Gastroesophageal sphincter (tissue), 4 donors: ENCODE results near the gene RIMBP2. TPM values are rescaled to one million over a fixed set of nuclear protein-coding genes. Genes with fewer than 3 reads are reported as not detected.

Experiments
- ATAC-seq: fragments of 150-250 bp; one replicate; pipeline ENCODE4 v1.9.1; 2016; ENCODE audit warnings: mild to moderate bottlenecking, moderate library complexity
- H3K27ac ChIP-seq, 4 donors: fragments of 200-600 bp; sonication (generic) in 3 of 4; 1 replicate in 3 of 4; 2 replicates in 1 of 4; pipeline ENCODE4 v1.5.1; 2016 to 2019
- H3K27me3 ChIP-seq: fragments of 200-600 bp; sonication (generic); one replicate; pipeline ENCODE4 v1.5.1; 2019
- H3K36me3 ChIP-seq, 2 donors: fragments of 200-600 bp; sonication (generic); one replicate each; pipeline ENCODE4 v1.5.1; 2019; ENCODE audit warnings: control low read depth in 1 of 2
- H3K4me1 ChIP-seq, 3 donors: fragments of 200-600 bp; sonication (generic); 1 replicate in 2 of 3; 2 replicates in 1 of 3; pipeline ENCODE4 v1.5.1; 2016 to 2019; ENCODE audit warnings: control low read depth in 2 of 3
- H3K4me3 ChIP-seq, 2 donors: fragments of 200-600 bp; sonication (generic); one replicate each; pipeline ENCODE4 v1.5.1; 2019; ENCODE audit warnings: mild to moderate bottlenecking in 1 of 2, moderate library complexity in 1 of 2
- H3K9me3 ChIP-seq, 3 donors: fragments of 200-600 bp; sonication (generic); one replicate each; pipeline ENCODE4 v1.5.1; 2017 to 2019; ENCODE audit warnings: control low read depth in 2 of 3
- EP300 ChIP-seq: sonication (generic); formaldehyde crosslinking; IDR thresholded peaks from one replicate; pipeline ENCODE4 v1.6.1; 2017; ENCODE audit warnings: antibody characterized with exemption, mild to moderate bottlenecking
- POLR2A ChIP-seq, 2 donors: fragments of 450-650 bp; IDR thresholded peaks; one replicate each; pipeline ENCODE4 v1.6.1; 2017; ENCODE audit warnings: antibody characterized with exemption in 2 of 2, mild to moderate bottlenecking in 2 of 2, moderate library complexity in 1 of 2
- POLR2AphosphoS5 ChIP-seq: sonication (generic); formaldehyde crosslinking; IDR thresholded peaks from one replicate; pipeline ENCODE4 v1.6.1; 2017; ENCODE audit warnings: antibody characterized with exemption
- WGBS, 2 donors: methylation state at CpG; one replicate each; pipeline ENCODE4 v1.1.5; 2018; ENCODE audit warnings: low coverage in 1 of 2; 5-methylcytosine and 5-hydroxymethylcytosine counted together
- total RNA-seq, 4 donors: library from RNA; depleted of rRNA; stranded (reverse); fragments of >200 nt; gene quantifications; one replicate each; pipeline ENCODE4 v1.1.0, GENCODE V29; 2016
- TF ChIP-seq, protein P1 (sequence below), 4 experiments: fragments of 200-600 bp in 2 of 4; fragments of 450-650 bp in 2 of 4; sonication (generic) in 1 of 4; IDR thresholded peaks; one replicate each; pipeline ENCODE4 v1.5.1; 2017 to 2019; ENCODE audit warnings: antibody characterized with exemption in 4 of 4, mild to moderate bottlenecking in 2 of 4, moderate library complexity in 2 of 4

Gene RIMBP2
- total RNA-seq, 4 donors from 2014 or later: 0.42 to 1.1 (median 0.60) TPM

DNA sequence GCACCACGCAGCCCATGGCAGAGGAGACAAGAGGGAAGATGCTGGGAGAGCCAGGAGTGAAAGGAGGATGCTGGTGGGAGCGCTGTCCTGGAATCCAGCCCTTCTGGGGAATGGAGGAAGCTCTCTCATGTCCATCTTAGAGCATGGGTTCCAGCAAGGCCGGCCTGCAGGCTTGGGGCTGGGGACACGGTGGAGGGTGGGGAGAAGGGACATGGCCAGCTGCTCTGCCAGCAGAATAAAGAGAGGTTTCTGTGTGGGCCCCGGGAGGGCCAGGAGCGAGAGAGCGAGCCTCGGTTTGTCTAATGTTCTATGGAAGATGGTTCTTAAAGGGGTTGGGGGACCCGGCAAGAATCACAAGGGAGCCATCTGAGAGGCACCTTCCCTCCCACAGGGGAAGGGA lies 60.2 kb downstream of the RIMBP2 start:
- Histone ChIP-seq H3K27me3 (peaks cover 14% of the 10 kb centered on the region), H3K9me3 (peaks cover 0 to 25% (median 0%) of the 10 kb centered on the region in 3 donors), H3K36me3 (no peaks in the 10 kb centered on the region), H3K4me1 (no peaks in the 10 kb centered on the region), H3K4me3 (no peak overlapping the region), H3K27ac (no peak overlapping the region)
- no peak for ATAC-seq
- TF ChIP-seq, protein P1, sequence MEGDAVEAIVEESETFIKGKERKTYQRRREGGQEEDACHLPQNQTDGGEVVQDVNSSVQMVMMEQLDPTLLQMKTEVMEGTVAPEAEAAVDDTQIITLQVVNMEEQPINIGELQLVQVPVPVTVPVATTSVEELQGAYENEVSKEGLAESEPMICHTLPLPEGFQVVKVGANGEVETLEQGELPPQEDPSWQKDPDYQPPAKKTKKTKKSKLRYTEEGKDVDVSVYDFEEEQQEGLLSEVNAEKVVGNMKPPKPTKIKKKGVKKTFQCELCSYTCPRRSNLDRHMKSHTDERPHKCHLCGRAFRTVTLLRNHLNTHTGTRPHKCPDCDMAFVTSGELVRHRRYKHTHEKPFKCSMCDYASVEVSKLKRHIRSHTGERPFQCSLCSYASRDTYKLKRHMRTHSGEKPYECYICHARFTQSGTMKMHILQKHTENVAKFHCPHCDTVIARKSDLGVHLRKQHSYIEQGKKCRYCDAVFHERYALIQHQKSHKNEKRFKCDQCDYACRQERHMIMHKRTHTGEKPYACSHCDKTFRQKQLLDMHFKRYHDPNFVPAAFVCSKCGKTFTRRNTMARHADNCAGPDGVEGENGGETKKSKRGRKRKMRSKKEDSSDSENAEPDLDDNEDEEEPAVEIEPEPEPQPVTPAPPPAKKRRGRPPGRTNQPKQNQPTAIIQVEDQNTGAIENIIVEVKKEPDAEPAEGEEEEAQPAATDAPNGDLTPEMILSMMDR (IDR thresholded peaks at IDR 0.05): no peak
- no peak for TF ChIP-seq POLR2AphosphoS5
- TF ChIP-seq POLR2A (IDR thresholded peaks at IDR 0.05): no peak
- TF ChIP-seq EP300: no peak
- WGBS, 2 donors: 83% methylated on average over 4 of the region's 9 CpGs; no CpG with 5 or more reads in 1 of the 2 donors

DNA sequence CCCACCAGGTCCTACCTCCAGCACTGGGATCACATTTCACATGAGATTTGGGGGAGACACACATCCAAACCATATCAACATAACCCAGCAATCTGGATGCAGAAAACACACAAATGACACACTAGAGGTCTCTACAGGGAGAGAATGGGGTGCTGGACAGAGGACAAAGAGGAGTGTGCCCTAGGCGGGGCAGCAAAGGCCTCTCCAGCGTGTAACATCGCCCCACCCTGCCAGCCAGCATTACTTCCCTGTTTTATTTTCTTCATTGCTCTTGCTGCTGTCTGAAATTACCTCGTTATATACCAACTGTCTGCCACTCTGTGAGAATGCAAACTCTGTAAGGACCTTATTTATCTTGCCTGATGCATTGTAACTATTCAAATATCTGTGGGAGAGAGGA lies 61.1 kb downstream of the RIMBP2 start:
- no peak overlapping the region for H3K4me3 ChIP-seq
- H3K9me3 ChIP-seq: peaks cover 0 to 25% (median 0%) of the 10 kb centered on the region in 3 donors
- no peak overlapping the region for H3K27ac ChIP-seq
- H3K27me3 ChIP-seq: peaks cover 14% of the 10 kb centered on the region
- TF ChIP-seq POLR2A (IDR thresholded peaks at IDR 0.05): no peak
- TF ChIP-seq, protein P1 (IDR thresholded peaks at IDR 0.05): no peak
- TF ChIP-seq EP300: no peak
- no peak for TF ChIP-seq POLR2AphosphoS5
- WGBS, 2 donors: 59 to 72% methylated on average over 3 to 4 of the region's 4 CpGs
- H3K36me3 ChIP-seq: no peaks in the 10 kb centered on the region
- no peak for ATAC-seq
- no peaks in the 10 kb centered on the region for H3K4me1 ChIP-seq

DNA sequence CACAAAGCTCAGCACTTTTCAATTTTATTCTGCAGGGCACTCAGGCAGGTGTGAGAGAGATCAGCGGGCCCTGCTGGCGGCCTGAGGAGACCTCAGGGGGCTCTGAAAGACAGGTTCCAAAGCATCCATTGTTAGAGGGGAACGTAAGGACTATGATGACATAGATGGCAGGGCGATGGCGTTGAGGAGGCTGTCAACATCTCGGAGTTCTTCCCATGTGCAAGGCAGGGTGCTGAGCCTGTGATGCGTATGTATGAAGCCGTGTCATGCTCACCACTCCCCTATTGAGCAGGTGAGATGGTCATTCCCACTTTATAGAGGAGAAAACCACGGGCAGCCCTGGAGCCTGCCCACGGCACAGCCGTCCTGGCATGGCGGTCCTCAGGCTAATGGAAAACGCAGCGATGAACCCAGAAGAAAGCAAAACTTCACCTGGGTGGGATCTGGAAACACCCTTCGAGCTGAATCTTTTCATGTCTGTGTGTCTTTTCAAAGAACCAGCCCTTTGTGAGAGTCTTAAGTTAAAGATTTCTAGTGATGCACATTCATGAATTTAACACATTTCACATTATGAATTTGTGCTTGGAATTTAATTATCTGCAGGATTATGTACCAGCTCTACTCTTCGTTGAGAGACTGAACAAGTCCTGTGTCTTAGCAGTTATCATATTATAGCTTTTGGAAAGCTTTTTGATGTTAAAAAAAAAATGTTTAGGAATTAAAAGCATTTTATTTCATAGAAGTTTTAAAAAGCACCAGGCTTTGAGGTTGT lies 64.7 kb downstream of the RIMBP2 start:
- H3K27ac ChIP-seq: no peak overlapping the region
- no peaks in the 10 kb centered on the region for H3K36me3 ChIP-seq
- no peak for ATAC-seq
- H3K4me3 ChIP-seq: no peak overlapping the region
- peaks cover 0 to 25% (median 0%) of the 10 kb centered on the region in 3 donors for H3K9me3 ChIP-seq
- H3K4me1 ChIP-seq: no peaks in the 10 kb centered on the region
- WGBS, 2 donors: 79 to 90% methylated on average over 6 to 10 of the region's 16 CpGs
- peaks cover 10% of the 10 kb centered on the region for H3K27me3 ChIP-seq
- TF ChIP-seq POLR2AphosphoS5 (no peak), EP300 (no peak), POLR2A (IDR thresholded peaks at IDR 0.05) (no peak)
- TF ChIP-seq, protein P1 (IDR thresholded peaks at IDR 0.05): no peak

DNA sequence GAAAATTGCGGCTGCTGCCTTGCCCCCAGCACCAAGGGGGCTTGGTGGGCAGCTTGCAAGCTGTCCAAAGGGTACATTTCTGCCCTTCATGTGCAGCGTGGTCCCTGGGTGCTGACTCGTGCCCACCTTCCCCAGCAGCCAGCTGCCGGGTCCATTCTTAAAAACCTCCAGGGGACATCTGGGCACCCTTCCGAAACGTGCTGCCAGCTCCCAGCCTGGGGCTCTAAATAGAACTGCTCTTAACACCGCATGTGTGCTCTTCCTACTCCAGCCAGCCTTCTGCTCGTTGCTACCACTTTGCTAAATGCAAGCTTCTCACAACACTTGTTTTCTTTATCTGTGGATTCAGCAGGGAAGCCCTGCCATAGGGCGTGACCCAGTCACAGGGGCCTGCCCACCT lies 66.0 kb downstream of the RIMBP2 start:
- Histone ChIP-seq H3K9me3 (peaks cover 0 to 25% (median 0%) of the 10 kb centered on the region in 3 donors), H3K27me3 (peaks cover 5% of the 10 kb centered on the region), H3K36me3 (no peaks in the 10 kb centered on the region), H3K4me3 (no peak overlapping the region), H3K4me1 (no peaks in the 10 kb centered on the region), H3K27ac (no peak overlapping the region)
- no peak for ATAC-seq
- no peak for TF ChIP-seq POLR2AphosphoS5
- TF ChIP-seq EP300: no peak
- WGBS, 2 donors: 42 to 100% methylated on average over 1 to 7 of the region's 9 CpGs

DNA sequence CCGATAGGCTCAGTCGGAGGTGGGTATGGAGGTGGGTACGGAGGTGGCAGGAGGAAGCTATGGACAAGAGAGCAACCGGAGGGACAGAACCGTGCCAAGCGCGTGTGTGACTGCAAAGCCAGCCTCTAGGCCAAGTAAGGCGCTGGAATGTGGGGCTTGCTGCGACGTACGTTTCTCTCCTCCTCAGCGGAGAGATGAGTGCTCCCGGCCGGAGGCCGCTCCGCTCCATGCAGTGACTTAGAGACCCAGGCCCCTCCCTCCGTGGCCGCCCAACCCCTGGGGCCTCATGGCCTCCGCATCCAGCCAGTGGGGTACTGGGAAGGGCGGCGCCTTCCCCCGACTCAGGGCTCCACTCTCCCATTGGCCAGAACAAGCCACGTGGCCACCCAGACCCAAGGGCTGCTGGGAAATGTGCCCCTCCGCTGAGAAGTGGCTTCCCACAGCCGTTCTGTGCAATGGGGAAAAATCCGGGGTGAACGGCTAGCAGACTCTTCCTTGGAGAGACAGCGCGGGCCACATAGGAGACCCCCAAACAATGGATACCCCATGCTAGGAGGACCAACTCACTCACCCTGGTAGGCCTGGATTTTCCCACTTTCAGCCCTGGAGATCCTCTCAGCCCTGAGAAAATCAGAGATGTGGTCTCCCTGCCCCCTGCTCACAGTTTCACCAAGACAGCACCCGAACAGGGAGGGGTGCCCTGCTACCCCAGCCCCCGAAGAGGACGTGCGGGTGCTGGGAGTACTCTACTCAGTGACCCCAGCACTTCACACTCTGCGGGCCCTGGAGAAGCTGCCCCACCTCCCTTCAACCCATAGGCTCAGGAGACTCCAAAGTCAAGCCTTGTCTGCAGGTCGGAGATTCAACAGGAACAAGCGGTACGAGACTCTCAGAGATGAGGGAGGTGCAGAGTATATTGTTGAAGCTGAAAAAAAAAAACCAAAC lies 66.7 kb downstream of the RIMBP2 start:
- no peak for ATAC-seq
- WGBS, 2 donors: 87% methylated on average over 4 of the region's 37 CpGs; no CpG with 5 or more reads in 1 of the 2 donors
- TF ChIP-seq EP300: no peak
- TF ChIP-seq, protein P1 (IDR thresholded peaks at IDR 0.05): no peak
- no peak for TF ChIP-seq POLR2A (IDR thresholded peaks at IDR 0.05)
- TF ChIP-seq POLR2AphosphoS5: no peak
- peaks cover 5% of the 10 kb centered on the region for H3K27me3 ChIP-seq
- no peak overlapping the region for H3K27ac ChIP-seq
- no peaks in the 10 kb centered on the region for H3K36me3 ChIP-seq
- H3K4me1 ChIP-seq: no peaks in the 10 kb centered on the region
- peaks cover 0 to 23% (median 0%) of the 10 kb centered on the region in 3 donors for H3K9me3 ChIP-seq
- H3K4me3 ChIP-seq: no peak overlapping the region
